Stimulated activated CD8-positive, alpha-beta memory T cell treated with anti-CD3 and anti-CD28 coated beads, Interleukin-2, amount 100 ng/mL, for 48 hours (primary cell): ENCODE measurements around the gene ASNSD1.

Experiments
- DNase-seq, 2 donors: peaks; one replicate each; pipeline ENCODE4 v3.0.0-alpha.2; 2020; ENCODE audit warnings: low read depth in 2 of 2

ASNSD1 gene

GRCh38 chr2:189661148-189661956, at the start of gene ASNSD1:
ASNSD1 (plus strand) TSS chr2:189661459; CDS start chr2:189666133, 4,674 bp downstream.
- peak; percentile 95 to 97 for DNase-seq

GRCh38 chr2:189613077-189613636, 48.1 kb upstream of the ASNSD1 start:
- DNase-seq, result no peak

GRCh38 chr2:189613650-189614420, 47.4 kb upstream of the ASNSD1 start:
- no peak for DNase-seq

GRCh38 chr2:189614585-189614984, 46.7 kb upstream of the ASNSD1 start:
- no peak for DNase-seq

GRCh38 chr2:189618197-189618596, 43.1 kb upstream of the ASNSD1 start:
- no peak for DNase-seq

GRCh38 chr2:189621781-189622180, 39.5 kb upstream of the ASNSD1 start:
- no peak for DNase-seq

- DNase-seq, result no peak
Observed at GRCh38 chr2:189623049-189623448, 38.2 kb upstream of the ASNSD1 start.

GRCh38 chr2:189624648-189625355, 36.5 kb upstream of the ASNSD1 start:
- DNase-seq, result no peak

- no peak for DNase-seq
Observed at GRCh38 chr2:189625636-189626035, 35.6 kb upstream of the ASNSD1 start.

- DNase-seq, result no peak
Observed at GRCh38 chr2:189627789-189628188, 33.5 kb upstream of the ASNSD1 start.

GRCh38 chr2:189628817-189629530, 32.3 kb upstream of the ASNSD1 start:
- no peak for DNase-seq

- no peak for DNase-seq
Observed at GRCh38 chr2:189629531-189630453, 31.5 kb upstream of the ASNSD1 start.

GRCh38 chr2:189631849-189632248, 29.4 kb upstream of the ASNSD1 start:
- DNase-seq, result no peak

GRCh38 chr2:189633392-189633811, 27.9 kb upstream of the ASNSD1 start:
- DNase-seq, result no peak

GRCh38 chr2:189635353-189635752, 25.9 kb upstream of the ASNSD1 start:
- no peak for DNase-seq

GRCh38 chr2:189638301-189639006, 22.8 kb upstream of the ASNSD1 start:
- DNase-seq, result no peak

GRCh38 chr2:189639007-189639609, 22.2 kb upstream of the ASNSD1 start:
- DNase-seq, result no peak

GRCh38 chr2:189641002-189641401, 20.3 kb upstream of the ASNSD1 start:
- DNase-seq, result no peak

- no peak for DNase-seq
Observed at GRCh38 chr2:189641590-189641989, 19.7 kb upstream of the ASNSD1 start.
